Measurements from ENCODE around the gene WRAP73. TPM values are rescaled to one million over a fixed set of nuclear protein-coding genes. Genes with fewer than 3 reads are reported as not detected.

Gene WRAP73
- total RNA-seq, 1 donor from 2014 or later, result 22.5 TPM

DNA sequence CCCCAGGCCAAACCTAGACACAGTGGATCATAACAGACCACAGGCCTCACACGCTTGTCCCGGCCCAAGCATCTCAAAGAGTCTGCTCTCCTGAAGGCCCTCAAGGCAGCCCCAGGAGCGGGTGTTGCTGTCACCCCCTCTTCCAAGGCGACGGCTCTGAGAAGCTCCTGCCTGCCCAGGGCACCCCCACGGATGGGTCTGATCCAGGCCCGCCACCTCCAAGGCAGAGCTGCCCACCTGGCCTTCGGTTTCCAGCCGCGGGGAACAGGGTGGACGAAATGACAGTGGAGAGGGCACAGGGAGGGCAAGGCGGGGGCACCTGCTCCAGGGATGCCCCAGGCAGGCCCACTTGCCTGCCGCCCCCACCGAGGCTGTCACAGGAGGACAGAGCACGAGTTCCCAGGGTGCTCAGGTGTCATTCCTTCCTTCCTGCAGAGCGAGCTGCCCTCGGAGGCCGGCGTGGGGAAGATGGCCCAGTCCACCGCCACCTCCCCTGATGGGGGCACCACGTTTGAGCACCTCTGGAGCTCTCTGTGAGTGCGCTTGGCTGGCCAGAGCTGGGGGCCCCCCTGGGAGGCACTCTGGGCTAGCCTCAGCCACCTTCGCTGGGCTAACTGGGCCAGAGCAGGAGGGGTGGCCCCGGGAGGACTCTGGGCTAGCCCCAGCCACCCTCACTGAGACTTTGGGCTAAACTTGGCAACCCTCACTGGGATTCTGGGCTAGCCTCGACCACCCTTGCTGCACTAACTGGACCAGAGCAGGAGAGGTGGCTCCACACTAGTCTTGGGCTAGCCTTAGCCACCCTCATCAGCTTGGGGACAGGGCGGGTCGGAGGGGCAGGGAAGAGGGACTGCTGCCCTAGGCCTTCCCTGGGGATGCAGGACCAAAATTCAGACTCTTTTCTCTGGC lies 32.2 kb upstream of the WRAP73 start:
- DNase-seq (ENCODE audit: extremely low read depth, low read depth, low spot score), result no peak

DNA sequence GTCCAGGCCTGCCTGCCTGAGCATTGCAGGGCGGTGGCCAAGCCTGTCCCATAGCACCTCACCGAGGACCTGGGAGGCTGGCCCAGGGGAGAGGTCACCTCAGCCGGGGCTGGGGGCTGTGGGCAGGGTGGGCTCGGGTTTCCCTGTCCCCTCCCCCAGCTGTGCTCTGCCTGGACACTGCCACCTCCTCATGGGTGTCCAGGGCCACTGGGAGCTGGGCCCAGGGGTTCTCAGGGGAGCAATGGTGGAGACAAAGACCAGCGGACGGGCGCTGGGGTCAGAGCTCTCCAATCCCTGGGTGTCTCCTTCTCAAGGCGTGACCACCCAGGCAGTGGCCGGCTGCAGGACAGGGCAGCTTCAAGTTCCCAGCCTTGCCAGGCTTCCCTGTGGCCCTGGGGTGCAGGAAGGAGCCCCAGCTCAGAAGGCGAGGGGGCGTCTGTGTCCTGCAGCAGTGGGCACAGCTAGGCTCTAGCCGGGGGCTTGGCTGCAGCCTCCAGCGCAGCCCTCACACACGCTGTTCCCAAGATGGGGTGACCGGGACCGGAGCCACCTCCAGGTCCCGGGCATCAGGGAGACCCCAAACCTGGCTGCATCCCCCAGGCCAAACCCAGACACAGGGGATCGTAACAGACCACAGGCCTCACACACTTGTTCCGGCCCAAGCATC lies 31.5 kb upstream of the WRAP73 start:
- no peak for DNase-seq (ENCODE audit: extremely low read depth, low read depth, low spot score)

DNA sequence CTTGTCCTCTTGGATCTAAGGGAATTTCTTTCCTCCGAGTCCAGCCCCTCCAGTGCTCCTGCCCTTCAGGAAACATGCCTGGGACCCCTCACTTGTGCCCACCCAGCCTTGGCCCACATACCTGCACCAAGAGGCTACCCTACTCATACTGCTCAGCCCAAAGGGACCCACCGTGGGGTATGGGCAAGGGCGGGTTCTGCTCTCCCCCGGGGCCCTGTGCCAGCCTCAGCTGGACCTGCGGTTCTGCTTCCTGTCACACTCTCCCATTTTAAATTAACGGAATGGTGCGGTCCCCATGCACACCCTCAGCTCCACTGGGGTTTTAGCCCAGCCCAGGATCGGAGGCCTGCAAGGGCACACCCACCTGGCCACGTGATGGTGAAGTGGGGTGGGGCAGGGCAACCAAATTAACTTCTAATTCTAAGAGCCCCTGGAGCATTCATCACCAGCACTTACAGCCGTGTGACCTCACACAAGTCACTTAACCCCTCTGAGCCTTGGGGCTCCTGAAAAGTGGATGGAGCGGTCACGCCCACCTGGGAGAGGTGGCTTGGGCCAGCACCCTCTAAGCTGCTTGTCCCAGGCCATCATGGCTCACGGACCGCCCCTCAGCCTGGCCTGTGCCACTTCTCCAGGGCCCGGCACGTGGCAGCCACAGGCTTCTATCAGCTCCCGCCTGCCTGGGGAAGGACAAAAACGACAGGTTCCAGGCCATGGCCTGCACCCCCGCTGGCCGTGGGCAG lies 30.8 kb upstream of the WRAP73 start:
- no peak for DNase-seq (ENCODE audit: extremely low read depth, low read depth, low spot score)

DNA sequence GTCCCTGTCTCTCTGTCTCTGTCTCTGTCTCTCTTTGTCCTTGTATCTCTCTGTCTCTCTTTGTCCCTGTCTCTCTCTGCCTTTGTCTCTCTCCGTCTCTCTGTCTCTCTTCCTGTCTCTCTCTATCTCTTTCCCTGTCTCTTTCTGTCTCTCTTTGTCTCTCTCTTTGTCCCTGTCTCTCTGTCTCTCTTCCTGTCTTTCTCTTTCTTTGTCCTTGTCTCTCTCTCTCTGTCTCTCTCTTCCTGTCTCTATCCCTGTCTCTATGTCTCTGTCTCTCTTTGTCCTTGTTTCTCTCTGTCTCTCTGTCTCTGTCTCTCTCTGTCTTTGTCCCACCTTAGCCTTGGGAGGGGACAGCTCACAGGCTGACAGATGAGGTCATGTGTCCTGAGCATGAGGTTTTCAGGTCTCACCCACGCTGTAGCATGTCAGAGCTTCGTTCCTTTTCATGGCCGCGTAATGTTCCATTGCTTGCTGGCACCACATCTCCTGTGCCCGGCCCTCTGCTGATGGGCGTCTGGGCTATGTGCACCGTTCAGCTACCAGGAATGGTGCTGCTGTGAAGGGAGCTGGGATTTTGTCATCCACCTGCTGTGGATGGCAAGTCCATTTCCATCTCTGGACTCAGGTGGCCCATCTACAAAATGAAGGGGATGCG lies 30.0 kb upstream of the WRAP73 start:
- no peak for DNase-seq (ENCODE audit: extremely low read depth, low read depth, low spot score)

DNA sequence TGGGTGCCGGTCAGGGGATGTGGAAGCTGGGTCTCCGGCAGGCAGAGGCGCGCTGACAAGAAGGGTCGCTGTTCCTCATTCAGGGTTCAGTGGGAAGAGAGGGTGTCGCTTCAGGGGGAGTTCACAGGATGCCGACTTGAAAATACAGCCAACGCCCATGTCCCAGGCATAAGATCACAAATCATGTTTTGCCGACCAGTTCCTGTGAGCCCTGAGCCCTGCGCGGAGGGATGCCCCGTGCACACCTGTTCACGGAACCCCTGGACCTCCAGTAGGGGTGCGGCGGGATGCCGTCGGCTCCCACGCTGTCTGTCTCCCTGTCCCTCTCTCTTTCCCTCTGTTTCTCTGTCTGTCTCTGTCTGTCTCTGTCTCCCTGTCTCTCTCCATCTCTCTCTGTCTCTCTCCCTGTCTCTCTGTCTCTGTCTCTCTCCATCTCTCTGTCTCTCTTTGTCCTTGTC lies 29.2 kb upstream of the WRAP73 start:
- no peak for DNase-seq (ENCODE audit: extremely low read depth, low read depth, low spot score)

DNA sequence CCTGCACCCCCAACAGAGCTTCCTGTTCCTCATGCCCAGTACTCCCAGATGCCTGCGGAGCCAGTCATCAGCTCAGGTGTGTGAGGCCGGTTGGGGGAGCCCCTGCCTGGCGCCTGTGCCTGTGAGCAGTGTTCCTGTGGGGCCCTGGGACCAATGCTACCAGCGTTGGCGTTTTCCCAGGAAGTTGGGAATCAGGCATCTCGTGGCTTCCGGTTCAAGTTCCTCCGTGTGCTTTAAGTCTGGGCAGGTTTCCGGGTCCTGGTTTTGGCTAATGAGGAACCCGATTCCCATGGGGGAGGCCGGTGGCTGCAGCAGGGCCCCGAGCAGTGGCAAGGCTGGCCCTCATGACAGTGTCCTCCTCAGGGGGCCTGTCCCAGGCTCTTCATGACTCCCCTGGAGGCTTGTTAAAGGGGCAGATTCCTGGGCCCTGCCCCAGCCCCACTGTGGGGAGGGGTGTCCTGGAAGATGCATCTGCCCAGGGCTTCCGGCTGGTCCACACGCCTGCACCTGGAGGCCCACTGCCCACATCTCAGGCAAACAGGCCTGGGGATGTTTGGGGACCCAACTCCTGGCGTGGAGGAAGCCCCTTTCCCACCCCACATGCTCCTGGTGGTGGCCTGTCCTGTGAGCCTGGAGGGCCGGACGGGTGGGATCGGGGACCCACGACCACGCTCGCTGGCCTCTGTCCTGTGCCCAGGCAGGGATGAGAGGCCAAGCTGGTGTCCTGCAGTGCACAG lies 28.6 kb upstream of the WRAP73 start:
- no peak for DNase-seq (ENCODE audit: extremely low read depth, low read depth, low spot score)

DNA sequence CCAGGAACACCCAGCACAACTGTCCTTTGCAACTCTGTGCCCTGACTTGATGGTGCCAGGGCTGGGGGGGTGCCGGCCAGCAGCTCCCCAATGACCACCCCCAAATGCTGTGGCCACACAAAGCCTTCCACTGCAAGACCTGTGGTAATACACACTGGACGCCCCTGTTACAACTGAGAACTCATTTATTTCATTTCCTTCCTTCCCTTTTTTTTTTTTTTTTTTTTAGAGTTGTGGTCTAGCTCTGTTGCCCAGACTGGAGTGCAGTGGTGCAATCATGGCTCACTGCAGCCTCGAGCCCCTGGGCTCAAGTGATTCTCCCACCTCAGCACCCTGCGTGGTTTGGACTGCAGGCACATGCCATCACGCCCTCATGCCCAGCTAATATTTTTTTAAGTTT lies 27.6 kb upstream of the WRAP73 start:
- DNase-seq (ENCODE audit: extremely low read depth, low read depth, low spot score), result no peak

DNA sequence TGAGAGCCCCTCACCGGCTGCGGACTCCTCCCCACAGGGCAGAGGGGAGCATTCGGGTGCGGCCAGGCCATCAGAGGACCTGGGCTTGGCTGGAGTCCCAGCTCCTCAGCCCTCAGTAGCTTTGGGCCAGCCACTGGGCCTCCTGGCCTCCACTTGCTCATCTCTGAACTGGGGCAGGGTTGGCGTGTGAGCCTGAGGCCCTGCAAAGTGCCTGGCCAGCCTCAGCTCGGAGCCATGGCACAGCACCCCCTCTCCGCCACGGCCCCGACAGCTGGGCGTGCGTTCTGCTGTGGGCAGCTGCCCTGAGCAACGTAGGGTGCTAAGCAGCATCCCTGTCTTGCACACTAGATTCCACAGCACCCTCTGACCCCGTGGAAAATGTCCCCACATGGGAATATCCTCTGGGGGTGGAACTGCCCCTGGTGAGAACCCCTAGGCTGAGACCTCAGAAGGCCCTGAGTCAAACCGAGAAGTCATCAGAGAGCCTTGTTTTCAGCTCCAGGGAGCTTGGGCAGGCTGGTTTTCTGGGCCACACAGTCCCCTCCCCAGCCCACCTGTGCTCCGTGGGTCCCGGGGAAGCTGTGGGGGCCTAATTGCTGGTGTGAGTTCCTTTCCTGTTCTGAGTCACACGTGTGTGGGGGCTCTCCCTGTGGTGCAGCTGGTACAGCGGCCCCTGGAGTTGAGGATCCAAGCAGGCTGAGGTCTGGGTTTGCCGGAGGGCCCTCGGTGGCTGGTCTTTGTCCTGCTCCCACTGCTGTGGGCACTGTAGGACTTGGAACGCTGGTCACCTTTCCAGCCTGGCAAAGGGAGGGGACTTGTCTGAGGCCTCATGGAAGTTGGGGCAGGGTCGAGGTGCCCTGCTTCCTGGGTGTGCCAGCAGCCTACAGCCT lies 26.9 kb upstream of the WRAP73 start:
- DNase-seq (ENCODE audit: extremely low read depth, low read depth, low spot score), result no peak

DNA sequence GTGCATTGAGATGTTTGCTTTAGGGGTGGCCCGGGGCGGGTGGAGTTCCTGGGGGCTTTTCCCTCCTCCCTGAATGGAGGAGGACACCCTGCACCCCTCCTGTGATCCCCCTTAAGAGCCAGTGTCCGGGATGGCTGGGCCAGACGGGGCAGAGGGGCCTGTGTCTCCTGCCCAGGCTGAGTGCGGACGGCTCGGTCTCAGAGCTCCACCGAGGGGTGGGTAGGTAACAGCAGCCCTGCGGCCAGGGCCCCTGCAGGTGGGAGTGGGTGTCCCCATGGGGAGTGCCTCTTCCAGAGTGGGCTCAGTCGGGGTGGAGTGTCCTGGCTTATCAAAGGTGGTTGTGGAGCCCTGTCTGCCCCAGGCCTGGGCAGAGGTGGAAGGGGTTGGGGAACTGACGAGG lies 25.5 kb upstream of the WRAP73 start:
- DNase-seq (ENCODE audit: extremely low read depth, low read depth, low spot score), result no peak

DNA sequence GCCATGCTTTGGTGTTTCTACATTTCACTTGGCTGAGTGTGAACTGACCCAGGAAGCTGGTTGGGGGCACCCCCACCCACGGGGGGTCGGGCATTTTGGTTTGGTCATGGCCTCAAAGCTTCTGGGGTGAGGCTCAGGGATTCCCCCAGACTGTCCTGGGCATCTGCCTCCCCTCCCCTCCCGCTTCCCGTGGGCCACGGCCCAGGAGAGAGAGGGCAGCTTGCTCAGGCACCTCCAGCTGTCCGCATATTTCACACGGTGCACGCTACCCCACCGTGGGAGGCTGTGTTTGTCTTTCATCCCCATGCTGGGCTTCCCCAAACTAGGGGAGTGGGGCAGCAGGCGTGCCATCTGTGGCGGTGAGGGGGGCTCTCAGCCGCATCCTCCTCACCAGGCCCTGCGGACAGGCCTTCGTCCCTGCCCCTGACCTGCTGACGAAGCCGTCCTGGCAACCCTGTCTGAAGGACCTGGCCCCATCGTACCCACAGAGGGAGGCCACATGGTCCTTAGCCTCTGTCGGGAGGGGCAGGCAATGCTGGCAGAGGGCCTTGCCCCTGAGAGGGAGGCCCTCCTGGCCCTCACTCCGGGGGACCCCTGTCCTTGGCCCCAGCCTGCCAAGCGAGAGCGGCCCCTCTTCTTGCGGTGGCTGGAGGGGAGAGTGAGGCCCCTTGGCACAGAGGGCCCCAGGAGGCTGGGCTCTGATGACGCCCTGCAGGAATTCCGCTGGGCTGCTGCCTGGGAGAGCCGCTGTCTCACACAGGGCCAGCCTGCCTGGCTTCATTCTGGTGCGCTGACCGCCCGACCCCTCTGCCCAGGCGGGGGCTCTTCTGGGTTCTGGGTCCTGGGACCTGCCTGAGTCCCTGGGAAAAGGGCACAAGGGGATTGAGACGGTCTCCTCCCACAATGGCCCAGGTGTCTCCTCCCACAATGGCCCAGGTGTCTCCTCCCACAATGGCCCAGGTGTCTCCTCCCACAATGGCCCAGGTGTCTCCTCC lies 24.5 kb upstream of the WRAP73 start:
- DNase-seq (ENCODE audit: extremely low read depth, low read depth, low spot score), result no peak

DNA sequence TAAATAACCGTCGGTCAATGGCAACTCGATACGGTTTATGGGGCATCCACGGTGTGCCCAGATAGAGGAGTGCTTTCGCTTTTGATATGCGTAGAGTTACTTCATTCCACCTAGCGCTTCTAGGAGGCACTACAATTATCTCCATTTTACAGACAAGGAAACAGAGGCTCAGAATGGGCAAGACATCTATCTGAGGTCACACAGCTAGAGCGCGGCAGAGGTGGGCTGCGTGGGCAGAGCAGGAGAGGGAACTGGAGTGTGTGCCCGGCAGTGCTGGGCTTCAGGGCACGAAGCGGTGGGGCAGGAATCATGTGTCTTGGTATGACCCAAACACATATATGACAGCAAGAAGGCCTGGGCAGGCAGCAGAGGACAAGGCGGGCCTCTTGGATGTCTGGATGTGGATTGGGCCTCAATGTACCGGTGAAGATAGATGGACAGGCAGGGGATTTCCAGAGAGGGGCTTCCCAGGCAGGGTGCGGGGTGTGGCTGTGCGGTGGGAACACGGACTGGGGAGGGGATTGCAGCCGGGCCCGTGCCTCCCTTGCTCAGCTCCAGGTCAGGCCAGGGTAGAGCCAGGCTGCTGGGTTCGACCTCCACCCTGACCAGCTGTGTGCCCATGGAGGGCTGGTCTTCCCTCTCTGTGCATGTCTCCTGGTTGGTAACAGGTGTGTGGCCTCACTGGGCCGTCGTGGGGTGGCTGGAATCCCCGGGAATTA lies 23.6 kb upstream of the WRAP73 start:
- no peak for DNase-seq (ENCODE audit: extremely low read depth, low read depth, low spot score)

DNA sequence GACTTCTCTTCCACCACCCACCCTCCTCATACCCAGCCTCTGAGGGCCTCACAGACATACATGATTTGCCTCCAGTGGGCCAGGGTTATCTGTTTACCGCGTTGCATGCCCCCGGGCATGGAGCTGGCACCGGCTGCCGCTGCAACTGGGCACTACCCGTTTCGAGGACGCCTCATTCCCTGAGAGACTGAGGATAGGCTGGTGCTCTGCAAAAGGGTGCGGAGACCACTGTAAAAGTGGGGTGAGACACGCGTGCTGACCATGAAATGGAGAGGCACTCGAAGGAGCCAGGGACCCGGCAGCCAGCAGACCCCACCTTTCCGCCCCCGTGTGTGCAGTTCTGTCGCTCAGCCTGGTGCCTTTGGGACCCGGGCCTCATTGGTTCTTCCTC lies 23.1 kb upstream of the WRAP73 start:
- DNase-seq (ENCODE audit: extremely low read depth, low read depth, low spot score), result no peak

DNA sequence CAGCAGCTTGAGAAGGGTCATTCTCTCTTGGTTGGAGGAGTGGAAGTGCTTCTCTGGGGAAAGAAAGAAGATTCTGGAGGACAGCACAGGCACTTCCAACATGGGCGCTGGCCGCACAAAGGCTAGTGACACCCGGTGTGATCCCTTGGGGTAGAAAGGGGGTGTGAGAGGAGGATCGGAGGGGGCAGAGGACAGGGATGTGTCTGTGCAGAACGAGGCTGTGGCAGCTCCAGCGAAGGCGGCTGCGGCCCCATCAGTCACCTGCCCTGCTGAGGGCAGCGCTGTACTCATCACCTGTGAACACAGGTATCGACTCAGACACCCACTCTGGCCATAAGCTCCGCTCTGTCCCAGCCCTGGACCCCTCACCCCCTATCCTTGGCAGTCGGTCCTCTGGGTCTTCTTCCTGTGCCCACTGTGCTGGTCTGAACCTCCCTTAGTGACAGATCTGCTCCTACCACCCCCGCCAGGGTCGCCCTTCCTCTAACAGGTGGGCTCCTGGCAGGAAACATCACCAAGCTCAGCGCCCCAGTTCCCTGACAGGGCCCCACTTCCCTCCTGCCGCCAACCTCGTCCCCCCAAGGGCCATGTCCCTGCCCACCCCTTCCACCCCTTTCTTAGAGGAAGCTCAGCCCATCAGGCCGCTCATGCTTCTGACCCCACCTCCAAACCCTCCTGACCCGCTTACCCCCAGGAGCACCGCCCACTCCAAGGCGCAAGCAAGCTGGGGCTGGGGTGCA lies 22.5 kb upstream of the WRAP73 start:
- no peak for DNase-seq (ENCODE audit: extremely low read depth, low read depth, low spot score)

DNA sequence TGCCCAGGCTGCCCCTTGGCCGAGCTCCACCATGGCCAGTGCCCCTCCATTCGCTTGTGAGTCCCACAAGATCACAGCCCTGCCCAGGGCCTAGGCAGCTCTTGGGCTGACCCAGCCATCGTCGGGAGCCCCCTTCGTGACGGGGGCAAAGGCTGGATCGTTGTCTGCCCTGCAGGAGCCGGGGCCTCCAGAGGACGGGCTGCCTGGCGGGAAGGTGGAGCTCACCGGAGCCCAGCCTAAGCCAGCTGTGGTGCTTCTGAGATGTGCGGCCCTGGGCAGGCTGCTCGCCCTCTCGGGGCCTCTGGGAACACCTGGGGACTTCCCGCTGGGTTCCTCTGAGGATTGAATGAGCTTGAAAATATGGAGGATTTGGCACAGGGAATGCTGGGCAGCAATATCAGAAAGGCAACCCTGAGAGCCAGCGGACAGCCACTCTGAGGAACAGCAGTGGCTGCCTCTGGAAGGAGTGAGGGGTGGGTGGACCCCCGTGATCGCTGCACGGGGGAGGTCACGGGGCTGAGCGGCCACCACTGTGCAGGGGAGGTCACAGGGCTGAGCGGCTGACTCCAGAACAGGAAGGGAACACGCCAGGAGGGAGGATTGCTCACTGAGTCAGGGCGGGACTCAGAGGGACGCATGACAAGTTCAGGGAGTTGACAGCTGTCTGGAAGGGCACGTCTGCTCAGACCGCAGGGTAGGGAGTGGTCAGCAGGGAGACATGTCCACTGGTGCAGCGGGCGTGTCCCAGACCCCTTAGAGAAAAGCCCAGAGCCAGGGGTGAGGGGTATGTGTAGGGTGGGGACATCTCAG lies 21.7 kb upstream of the WRAP73 start:
- no peak for DNase-seq (ENCODE audit: extremely low read depth, low read depth, low spot score)

DNA sequence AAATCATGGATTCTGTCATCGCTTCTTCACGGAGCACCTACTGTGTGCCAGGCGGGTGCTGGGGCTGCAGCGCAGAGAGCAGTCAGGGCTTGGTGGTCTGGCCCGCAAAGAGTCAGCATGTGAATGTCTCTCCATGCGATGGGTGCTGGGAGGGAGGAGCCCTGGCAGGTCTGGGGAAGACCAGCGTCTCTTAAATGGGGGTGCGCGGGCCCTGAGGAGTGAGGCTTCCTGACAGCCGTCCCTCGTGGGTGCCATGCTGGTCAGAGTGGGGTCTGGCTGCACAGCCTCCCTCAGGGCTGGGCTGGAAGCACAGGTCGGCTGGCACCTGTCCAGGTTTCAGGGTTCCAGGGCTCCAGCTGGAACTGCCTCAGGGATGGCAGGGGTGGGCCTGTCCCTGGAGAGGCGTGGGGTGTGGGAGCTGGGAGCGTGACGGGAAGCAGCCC lies 20.9 kb upstream of the WRAP73 start:
- no peak for DNase-seq (ENCODE audit: extremely low read depth, low read depth, low spot score)

DNA sequence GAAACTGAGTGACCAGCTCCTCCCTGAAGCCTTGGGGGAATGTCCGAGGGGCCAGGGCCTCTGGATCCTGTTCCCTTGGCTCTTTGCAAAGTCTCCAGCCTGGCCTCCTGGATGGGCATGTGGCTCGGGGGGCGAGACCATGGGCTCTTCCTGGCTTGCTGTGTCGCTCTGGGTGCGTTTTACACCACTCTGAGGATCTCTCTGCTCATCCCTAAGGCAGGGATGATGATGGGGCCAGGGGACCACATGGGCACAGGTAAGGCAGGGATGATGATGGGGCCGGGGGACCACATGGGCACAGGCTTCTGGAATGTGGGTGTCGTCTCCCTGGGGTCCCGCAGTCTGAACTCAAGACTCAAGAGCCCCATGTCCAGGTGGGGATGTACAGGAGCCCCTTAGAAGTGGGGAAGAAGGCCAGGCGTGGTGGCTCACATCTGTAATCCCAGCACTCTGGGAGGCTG lies 20.1 kb upstream of the WRAP73 start:
- no peak for DNase-seq (ENCODE audit: extremely low read depth, low read depth, low spot score)
